ENCODE measurements around the gene FAM222B.
A peak's percentile ranks its signal among the peaks of the same experiment; 100 is the strongest.

DNA sequence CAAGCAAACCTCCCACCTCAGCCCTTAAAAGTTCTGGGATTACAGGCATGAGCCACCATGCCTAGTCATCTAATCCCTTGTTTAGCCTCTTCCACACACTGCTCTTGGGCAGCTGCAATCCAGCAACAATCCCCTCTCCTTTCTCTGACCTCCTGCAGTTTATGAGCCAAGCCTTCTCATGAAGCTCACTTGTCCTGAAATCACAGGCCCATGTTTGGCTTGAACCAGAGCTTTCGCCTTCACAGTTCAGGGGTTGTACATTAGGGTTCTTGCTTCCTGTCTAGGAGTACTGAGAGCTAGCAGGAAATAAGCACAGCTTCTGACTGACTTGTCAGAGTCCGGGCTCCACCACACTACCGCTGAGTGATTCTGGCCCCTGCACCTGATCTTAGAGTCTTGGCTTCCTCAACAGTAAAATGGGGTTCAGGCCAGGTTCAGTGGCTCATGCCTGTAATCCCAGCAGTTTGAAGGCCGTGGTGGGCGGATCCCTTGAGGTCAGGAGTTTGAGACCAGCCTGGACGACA, 28.5 kb upstream of the FAM222B start:
- TF ChIP-seq ZBTB1 (CRISPR knock-in tag; IDR thresholded peaks at IDR 0.05; ENCODE audit: borderline replicate concordance, low read depth): no peak
- no peak for TF ChIP-seq ZNF165 (CRISPR knock-in tag; IDR thresholded peaks at IDR 0.05; ENCODE audit: borderline replicate concordance)
- no peak for TF ChIP-seq PHF20 (IDR thresholded peaks at IDR 0.05; ENCODE audit: partially characterized antibody)
- no peak for TF ChIP-seq PYGO2 (tag; IDR thresholded peaks at IDR 0.05)
- TF ChIP-seq, protein P1, sequence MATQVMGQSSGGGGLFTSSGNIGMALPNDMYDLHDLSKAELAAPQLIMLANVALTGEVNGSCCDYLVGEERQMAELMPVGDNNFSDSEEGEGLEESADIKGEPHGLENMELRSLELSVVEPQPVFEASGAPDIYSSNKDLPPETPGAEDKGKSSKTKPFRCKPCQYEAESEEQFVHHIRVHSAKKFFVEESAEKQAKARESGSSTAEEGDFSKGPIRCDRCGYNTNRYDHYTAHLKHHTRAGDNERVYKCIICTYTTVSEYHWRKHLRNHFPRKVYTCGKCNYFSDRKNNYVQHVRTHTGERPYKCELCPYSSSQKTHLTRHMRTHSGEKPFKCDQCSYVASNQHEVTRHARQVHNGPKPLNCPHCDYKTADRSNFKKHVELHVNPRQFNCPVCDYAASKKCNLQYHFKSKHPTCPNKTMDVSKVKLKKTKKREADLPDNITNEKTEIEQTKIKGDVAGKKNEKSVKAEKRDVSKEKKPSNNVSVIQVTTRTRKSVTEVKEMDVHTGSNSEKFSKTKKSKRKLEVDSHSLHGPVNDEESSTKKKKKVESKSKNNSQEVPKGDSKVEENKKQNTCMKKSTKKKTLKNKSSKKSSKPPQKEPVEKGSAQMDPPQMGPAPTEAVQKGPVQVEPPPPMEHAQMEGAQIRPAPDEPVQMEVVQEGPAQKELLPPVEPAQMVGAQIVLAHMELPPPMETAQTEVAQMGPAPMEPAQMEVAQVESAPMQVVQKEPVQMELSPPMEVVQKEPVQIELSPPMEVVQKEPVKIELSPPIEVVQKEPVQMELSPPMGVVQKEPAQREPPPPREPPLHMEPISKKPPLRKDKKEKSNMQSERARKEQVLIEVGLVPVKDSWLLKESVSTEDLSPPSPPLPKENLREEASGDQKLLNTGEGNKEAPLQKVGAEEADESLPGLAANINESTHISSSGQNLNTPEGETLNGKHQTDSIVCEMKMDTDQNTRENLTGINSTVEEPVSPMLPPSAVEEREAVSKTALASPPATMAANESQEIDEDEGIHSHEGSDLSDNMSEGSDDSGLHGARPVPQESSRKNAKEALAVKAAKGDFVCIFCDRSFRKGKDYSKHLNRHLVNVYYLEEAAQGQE (IDR thresholded peaks at IDR 0.05; ENCODE audit: borderline replicate concordance): no peak
- TF ChIP-seq, protein P1 (CRISPR knock-in tag; IDR thresholded peaks at IDR 0.05; ENCODE audit: low read depth): no peak
- TF ChIP-seq TAF1 (IDR thresholded peaks at IDR 0.05; ENCODE audit: control insufficient read depth, extremely low read depth, insufficient read depth, low read length, severe bottlenecking): peak; percentile 9
- TF ChIP-seq, protein P2, sequence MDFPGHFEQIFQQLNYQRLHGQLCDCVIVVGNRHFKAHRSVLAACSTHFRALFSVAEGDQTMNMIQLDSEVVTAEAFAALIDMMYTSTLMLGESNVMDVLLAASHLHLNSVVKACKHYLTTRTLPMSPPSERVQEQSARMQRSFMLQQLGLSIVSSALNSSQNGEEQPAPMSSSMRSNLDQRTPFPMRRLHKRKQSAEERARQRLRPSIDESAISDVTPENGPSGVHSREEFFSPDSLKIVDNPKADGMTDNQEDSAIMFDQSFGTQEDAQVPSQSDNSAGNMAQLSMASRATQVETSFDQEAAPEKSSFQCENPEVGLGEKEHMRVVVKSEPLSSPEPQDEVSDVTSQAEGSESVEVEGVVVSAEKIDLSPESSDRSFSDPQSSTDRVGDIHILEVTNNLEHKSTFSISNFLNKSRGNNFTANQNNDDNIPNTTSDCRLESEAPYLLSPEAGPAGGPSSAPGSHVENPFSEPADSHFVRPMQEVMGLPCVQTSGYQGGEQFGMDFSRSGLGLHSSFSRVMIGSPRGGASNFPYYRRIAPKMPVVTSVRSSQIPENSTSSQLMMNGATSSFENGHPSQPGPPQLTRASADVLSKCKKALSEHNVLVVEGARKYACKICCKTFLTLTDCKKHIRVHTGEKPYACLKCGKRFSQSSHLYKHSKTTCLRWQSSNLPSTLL (IDR thresholded peaks at IDR 0.05): no peak
- no peak for TF ChIP-seq FOXA3 (CRISPR knock-in tag; conservative IDR thresholded peaks at IDR 0.05 in 1 of 2, IDR thresholded peaks at IDR 0.05 in 1 of 2)
- TF ChIP-seq, protein P3, sequence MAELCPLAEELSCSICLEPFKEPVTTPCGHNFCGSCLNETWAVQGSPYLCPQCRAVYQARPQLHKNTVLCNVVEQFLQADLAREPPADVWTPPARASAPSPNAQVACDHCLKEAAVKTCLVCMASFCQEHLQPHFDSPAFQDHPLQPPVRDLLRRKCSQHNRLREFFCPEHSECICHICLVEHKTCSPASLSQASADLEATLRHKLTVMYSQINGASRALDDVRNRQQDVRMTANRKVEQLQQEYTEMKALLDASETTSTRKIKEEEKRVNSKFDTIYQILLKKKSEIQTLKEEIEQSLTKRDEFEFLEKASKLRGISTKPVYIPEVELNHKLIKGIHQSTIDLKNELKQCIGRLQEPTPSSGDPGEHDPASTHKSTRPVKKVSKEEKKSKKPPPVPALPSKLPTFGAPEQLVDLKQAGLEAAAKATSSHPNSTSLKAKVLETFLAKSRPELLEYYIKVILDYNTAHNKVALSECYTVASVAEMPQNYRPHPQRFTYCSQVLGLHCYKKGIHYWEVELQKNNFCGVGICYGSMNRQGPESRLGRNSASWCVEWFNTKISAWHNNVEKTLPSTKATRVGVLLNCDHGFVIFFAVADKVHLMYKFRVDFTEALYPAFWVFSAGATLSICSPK (IDR thresholded peaks at IDR 0.05; ENCODE audit: borderline replicate concordance): no peak
- TF ChIP-seq ZFP1 (CRISPR knock-in tag; IDR thresholded peaks at IDR 0.05): no peak
- TF ChIP-seq POLR2A (conservative IDR thresholded peaks at IDR 0.05): no peak
- no peak for TF ChIP-seq CREM (IDR thresholded peaks at IDR 0.05; ENCODE audit: low read depth)

Measured in K562 (cell line).